Left ventricle myocardium inferior (tissue), 1 donor: ENCODE data around the gene HOXA7. TPM values are rescaled to one million over a fixed set of nuclear protein-coding genes. Genes with fewer than 3 reads are reported as not detected.

Experiments used
- DNase-seq: peaks from one replicate; pipeline ENCODE4 v3.0.0-alpha.2; 2020
- H3K27ac ChIP-seq: fragments of 200-600 bp; replicated peaks from 2 replicates; pipeline ENCODE4 v1.8.0; 2021
- H3K27me3 ChIP-seq: fragments of 200-600 bp; 2 replicates; pipeline ENCODE4 v1.8.0; 2021; ENCODE audit warnings: low read depth
- H3K36me3 ChIP-seq: fragments of 200-600 bp; 2 replicates; pipeline ENCODE4 v1.8.0; 2021
- H3K4me1 ChIP-seq: fragments of 200-600 bp; 2 replicates; pipeline ENCODE4 v1.8.0; 2021
- H3K4me3 ChIP-seq: fragments of 200-600 bp; 2 replicates; pipeline ENCODE4 v1.8.0; 2021; ENCODE audit warnings: mild to moderate bottlenecking, moderate library complexity
- H3K9me3 ChIP-seq: fragments of 200-600 bp; replicated peaks from 2 replicates; pipeline ENCODE4 v1.8.0; 2021
- CTCF ChIP-seq: fragments of 200-600 bp; IDR thresholded peaks from 2 replicates; pipeline ENCODE4 v1.8.0; 2021; ENCODE audit warnings: antibody characterized with exemption, mild to moderate bottlenecking, borderline replicate concordance
- intact Hi-C: fragments of 100-400 bp; cut with micrococcal nuclease; formaldehyde crosslinking; loops from one replicate; pipeline ENCODE4 v1.11.0; 2022
- total RNA-seq: library from RNA; stranded (reverse); fragmentation: NEBNext Ultra II Directional; extraction: Animal tissue kit (Norgen Biotek cat#: 25700); gene quantifications from one replicate; pipeline ENCODE4 v1.2.1, GENCODE V29; 2021
- donor health status: DM: no; HTN: yes; CAD: no; lungs with severe emphysema.

HOXA7 gene
- total RNA-seq, 1 donor from 2014 or later = 0.36 TPM

DNA sequence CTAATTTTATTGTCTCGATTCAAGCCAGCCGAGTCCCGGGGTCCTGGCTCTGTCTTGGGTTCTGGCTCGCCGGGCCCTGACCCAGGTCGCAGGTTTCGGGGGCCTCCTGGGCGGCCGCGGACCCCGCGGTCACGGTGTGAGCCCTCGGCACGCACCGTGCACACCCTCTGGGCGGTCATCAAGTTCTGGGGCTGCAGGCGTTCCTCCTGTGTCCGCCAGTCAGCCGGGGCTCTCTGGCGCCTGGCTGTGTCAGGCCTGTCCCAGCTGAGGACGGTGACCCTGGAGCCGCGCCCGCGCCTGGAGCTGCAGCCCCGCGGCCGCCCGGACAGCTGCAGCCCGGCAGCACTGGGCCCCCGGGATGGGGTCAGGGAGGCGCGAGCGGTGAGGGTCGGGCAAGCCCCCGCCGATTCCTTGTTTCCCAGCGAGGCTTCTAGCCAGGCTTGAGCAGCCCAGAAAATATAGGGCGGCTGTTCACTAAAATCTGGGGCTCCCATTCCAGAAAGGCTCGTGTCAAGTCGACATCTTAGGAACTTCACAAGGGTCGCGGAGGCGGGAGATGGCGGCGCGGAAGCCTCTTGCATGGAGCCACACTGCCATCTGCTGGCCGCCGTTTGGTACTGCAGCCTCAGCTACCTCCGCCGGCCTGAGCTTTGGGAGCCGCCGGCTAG lies 4.2 kb upstream of the HOXA7 start:
- peaks cover 42% of the 10 kb centered on the region for H3K4me1 ChIP-seq
- DNase-seq = peak; percentile 81
- no peaks in the 10 kb centered on the region for H3K36me3 ChIP-seq
- H3K27ac ChIP-seq = no peak overlapping the region
- peak overlapping the region; percentile 72 for H3K4me3 ChIP-seq
- intact Hi-C loops = loop anchor here (5.0 kb wide), 1 partner anchor 788 kb away; no protein-coding TSS in a partner anchor
- H3K9me3 ChIP-seq = no peaks in the 10 kb centered on the region
- peak; percentile 100 for TF ChIP-seq CTCF
- peaks cover 100% of the 10 kb centered on the region for H3K27me3 ChIP-seq

DNA sequence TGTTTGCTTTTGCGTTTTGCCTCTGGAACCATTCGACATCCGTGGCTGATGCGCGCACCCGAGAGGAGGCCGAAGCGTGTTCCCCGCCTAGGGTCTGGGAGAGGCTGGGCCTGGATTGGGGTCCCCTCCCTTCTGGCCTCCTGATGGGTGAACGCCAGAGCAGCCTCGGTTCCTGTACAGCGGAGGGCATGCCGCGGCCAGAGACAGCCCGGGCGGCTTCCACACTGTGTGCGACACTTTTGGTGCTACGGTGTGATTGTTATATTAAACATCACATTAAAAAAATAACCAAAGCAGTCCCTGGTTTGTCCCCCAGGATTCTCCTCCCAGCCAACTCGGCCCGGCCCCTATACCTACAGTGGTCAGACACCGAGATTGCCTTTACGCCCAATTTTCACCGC lies 3.7 kb upstream of the HOXA7 start:
- Histone ChIP-seq H3K9me3 (no peaks in the 10 kb centered on the region), H3K4me1 (peaks cover 41% of the 10 kb centered on the region), H3K27me3 (peaks cover 100% of the 10 kb centered on the region), H3K36me3 (no peaks in the 10 kb centered on the region), H3K27ac (no peak overlapping the region), H3K4me3 (peak overlapping the region; percentile 72)
- TF ChIP-seq CTCF = no peak
- DNase-seq = peak; percentile 14
- intact Hi-C loops = loop anchor here (5.0 kb wide), 1 partner anchor 788 kb away; no protein-coding TSS in a partner anchor

GRCh38 chr7:27159266-27160144 lies 3.0 kb upstream of the HOXA7 start:
- Histone ChIP-seq H3K9me3 (no peaks in the 10 kb centered on the region), H3K4me3 (peak overlapping the region; percentile 72), H3K36me3 (no peaks in the 10 kb centered on the region), H3K4me1 (peaks cover 41% of the 10 kb centered on the region), H3K27me3 (peaks cover 100% of the 10 kb centered on the region), H3K27ac (no peak overlapping the region)
- no peak for TF ChIP-seq CTCF
- intact Hi-C loops = loop anchor here (5.0 kb wide), 1 partner anchor 787 kb away; no protein-coding TSS in a partner anchor
- peak; percentile 7 for DNase-seq

GRCh38 chr7:27158436-27159265 lies 2.2 kb upstream of the HOXA7 start:
- no peak for TF ChIP-seq CTCF
- intact Hi-C loops = no loop called here
- Histone ChIP-seq H3K9me3 (no peaks in the 10 kb centered on the region), H3K27ac (no peak overlapping the region), H3K4me1 (peaks cover 39% of the 10 kb centered on the region), H3K4me3 (no peak overlapping the region), H3K27me3 (peaks cover 100% of the 10 kb centered on the region), H3K36me3 (no peaks in the 10 kb centered on the region)
- DNase-seq = no peak
